Measurements from ENCODE around the gene AUP1.

- no peak for TF ChIP-seq CTCF (IDR thresholded peaks at IDR 0.05)
- no peak for TF ChIP-seq POLR2AphosphoS5 (IDR thresholded peaks at IDR 0.05)
Observed at GRCh38 chr2:74496997-74497776, 32.3 kb downstream of the AUP1 start.

All from breast epithelium (tissue), 3 donors.